Activated T-helper 1 cell treated with Interleukin-2 at 50 U/mL for 16 hours (primary cell): ENCODE measurements around the gene CD34.
"Not testable (repeated sequence)": the region's sequence is repeated elsewhere in the genome, so short reads cannot be mapped to it uniquely, and the experiment has no call there.

Experiments
- DNase-seq: peaks from one replicate; pipeline ENCODE4 v3.0.0-alpha.2; 2020; ENCODE audit warnings: low read depth

CD34 gene, protein sequence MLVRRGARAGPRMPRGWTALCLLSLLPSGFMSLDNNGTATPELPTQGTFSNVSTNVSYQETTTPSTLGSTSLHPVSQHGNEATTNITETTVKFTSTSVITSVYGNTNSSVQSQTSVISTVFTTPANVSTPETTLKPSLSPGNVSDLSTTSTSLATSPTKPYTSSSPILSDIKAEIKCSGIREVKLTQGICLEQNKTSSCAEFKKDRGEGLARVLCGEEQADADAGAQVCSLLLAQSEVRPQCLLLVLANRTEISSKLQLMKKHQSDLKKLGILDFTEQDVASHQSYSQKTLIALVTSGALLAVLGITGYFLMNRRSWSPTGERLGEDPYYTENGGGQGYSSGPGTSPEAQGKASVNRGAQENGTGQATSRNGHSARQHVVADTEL

DNA sequence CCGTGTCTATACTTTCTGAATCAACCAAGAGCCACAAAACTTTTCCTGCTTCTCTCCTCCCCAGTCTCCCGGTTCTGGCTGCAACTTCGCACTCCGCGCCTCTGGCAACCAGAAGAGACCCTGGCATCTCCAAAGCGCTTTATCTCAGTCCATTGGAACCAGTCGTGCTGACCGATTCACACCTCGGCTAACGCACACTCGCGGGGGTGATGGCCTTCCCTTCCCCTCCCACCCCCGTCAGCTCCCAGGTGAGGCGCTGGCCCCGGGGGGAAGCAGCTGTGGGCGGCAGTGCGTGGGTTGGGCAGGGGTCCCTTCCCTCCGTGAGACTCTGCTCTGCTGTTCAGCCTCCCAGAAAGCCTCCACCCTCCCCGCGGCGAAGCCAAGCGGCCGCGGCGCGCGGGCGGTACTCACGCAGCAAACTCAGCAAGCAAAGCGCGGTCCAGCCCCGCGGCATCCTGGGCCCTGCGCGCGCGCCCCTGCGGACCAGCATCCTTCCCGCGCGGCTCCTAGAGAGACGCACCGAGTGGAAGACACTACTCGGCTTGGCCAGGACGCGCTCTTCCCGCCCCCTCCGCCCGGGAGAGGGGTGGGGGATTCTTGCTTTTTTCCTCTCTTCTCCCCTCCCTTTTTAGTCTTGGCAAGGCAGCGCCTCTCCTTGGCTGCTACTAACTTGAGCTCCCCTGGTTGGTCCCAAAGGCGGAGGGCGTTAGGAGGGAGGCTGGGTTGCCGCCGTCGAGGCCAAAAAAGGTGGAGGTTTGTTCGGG lies at the start of gene CD34:
Gene CD34 (minus strand): TSS at position 535 of the 764 bp plus-strand sequence. CDS start 45 bp downstream, at position 490.
- no peak for DNase-seq

DNA sequence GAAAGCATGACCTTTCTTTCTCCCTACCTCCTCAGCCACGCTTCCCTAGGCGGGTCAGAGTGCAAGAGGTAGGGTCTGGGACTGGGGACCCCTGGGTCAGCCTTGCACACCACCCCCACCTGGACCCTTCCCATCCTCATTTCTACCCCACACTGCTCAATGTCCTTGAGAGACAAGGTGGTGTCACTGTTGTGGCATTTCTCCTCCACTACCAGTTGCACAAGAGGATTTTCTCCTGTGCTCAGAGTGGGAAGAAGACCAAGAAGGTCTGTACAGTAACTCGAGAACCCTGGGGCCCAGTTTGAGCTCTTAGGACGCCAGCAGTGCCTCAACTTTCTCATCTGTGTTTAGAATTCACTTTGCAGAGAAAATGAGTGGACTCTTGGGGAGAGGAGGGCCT lies 49.4 kb upstream of the CD34 start:
- no peak for DNase-seq

DNA sequence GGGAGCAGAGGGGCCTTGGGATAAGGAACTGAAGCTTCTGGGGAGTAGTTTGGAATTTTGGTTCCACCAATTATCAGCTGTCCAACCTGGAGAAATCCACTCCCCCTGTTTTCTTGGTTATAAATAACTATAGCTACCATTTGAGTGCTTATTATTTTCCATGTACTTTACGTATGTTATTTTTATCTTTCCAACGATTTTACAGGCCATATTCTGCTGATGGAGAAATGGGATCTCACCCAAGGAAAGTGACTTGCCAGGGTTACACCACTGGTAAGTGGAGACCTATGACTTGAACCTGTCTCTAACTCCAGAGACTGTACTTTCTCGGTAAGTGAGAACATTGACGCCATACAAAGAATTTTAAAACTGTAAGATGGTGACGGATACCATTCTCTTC lies 49.0 kb upstream of the CD34 start:
- no peak for DNase-seq

DNA sequence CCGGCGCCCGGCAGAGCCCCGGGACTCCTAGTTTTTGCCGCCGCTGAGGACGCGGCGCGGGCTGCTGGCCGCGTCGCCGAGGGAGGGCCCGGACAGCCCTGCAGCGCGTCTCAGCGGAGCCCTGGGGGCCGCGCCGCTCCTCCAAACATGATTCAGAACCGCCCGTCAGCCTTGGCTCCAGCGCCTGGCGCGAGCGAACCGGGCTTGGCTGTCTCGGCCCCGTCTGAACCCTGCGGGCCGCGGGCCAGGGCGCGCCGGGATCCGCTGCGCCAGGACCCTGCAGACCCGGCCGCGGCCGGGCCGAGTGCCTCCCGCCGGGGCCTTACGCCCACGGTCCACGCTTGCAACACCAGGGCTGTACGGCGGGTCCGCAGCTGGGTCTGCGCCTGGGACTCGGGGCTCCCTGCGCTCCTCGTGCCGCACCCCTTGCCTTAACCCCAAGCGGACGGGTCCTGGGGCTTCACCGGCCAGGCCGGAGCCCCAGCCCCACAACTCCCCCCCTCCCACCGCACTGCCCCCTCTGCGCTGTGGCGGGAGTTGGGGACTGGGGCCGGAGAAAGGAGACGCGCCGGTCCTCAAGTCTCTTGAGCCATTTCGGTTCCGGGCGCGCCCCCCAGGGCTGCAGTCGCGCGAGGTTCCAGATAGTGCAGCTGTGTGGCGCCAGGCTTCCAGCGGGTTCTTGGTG lies 48.4 kb upstream of the CD34 start:
- no peak for DNase-seq

DNA sequence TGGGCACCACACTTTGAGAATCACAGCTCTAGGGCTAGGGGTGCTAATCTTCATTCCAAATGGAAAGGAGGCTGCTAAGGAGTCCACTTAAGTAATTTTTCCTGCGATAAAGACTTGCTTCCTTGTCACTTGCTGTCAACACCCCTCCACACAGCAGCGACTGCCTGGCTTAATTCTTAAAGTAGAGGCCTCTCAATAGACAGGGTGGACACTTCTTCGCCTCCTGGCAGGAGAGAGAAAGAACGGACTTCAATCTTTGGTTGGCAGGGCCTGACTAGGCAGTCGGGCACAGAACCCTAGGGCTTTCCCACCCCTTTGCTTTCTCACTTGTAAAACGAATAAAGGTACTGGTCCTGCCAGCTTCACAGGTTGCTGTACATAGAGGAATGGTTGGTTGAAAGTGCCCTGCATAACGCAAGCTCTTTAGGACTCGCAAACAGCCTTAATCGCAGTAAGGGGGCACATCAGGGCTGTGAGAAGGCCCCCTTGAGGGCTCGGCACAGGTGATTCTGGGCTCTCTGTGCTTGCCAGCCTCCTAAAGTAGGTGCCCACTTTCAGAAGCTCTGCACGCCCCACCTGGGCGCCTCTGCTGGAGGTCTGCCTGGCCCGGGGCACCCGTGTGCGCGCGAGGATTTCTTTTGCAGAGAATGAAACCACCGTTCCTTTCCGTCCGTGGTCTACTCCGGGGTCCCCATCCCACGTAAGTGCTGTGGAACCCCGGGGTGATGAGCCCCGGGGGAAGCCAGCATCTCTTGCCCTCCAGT lies 47.6 kb upstream of the CD34 start:
- DNase-seq: no peak

DNA sequence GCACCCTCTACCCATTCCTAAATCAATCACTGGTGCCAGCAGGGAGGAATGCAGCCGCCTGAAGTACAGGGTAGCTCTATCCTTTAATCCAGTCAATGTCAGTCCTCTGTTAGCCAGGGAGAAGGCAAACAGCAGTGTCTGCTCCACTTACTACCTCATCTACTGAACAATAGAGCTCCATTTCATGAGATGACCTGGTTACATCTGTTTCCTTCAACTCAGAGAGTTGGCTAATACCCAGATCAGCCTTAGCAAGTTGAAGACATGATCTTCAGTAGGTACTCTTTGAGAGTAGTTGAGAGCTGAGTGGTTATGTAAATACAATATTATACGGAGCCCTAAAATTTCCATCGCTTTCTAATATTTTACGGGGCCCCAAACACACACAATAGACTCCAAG lies 46.1 kb upstream of the CD34 start:
- DNase-seq: no peak

DNA sequence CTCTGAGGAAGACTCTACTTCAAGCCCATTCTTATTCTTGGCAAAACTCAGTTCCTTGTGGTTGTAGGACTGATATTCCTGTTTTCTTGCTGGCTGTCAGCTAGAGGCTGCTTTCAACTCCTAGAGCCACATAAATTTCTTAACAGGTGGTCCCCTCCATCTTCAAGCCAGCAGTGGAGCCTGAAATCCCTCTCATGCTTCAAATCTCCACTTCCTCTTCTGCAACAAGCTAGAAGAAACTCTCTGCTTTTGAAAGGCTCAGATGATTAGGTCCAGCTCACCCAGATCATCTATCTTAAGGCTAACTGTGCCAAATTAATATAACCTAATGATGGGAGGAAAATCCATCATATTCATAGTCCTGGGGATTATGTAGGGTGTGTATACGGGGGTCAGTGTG lies 43.2 kb upstream of the CD34 start:
- no peak for DNase-seq

DNA sequence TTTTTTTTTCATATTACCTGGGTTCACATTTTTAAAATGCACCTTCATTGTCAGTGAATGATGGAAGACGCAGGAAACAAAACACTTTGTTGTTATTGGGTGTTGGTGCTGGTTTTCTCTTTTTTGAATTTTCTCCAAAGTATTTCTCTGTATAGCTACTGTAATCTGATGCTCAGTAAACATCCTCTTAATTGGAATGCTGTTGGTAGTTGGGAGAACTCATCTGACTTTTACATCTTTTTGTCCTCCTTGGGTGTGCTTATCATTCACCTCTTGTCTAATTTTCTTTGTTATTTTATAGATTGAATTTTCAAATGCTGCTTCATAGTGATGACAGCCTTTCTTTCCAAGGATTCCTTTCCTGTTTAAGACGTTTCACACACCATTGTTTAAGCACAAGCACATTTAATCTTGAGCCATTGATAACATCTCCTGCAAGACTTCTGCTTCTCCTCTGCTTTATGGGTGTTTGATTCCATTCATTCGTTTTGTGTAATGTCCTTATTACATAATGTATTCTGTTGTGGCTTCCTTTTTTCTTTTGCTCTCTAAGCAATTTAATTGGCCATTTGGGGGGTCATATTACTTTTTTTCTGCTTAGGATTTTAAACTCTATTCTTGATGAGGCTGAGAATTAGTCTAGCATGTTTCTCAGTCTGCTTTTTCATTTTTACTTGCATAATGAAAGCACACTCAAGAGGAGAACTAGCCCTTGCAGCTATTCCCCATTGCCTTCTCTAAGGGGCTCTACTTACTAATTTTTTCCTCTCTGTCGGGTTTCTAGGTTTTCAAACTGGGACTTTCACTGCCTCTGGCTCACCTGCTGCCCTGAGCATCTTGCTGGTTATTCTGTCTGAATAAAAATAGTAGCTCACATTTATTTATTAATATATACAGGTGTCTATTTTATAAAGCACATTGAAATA lies 42.0 kb upstream of the CD34 start:
- no peak for DNase-seq

DNA sequence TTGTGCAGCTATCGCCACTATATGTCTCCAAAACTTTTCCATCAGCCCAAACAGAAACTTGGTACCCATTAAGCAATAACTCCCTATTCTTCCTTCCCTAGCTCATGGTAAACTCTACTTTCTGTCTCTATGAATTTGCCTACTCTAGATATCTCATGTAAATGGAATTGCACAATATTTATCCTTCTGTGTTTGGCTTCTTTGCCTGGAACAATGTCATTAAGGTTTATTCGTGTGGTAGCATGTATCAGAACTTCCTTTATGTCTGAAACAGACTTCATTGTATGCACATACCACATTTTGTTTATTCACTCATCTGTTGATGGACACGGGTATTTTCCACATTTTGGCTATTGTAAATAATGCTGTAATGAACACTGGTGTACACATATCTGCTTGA lies 40.7 kb upstream of the CD34 start:
- DNase-seq: no peak

DNA sequence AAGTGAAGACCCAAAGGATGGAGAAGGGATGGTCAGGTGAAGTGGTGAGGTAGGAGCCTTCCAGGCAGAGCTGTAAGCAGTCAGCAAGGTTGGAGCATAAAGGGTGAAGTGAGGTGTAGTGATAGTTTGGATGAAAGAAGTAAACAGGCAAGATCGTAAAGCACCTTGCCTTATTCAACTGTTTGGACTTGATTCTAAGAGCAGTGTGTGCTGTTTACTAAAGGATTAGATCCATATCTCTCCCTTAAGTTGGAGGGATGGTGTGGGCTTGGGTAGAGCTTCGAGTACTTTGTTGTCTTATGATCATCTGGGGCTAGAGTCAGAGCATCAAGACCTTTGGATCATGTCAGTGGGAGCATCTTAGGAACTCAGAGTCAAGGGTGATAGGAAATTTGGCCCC lies 39.8 kb upstream of the CD34 start:
- no peak for DNase-seq

DNA sequence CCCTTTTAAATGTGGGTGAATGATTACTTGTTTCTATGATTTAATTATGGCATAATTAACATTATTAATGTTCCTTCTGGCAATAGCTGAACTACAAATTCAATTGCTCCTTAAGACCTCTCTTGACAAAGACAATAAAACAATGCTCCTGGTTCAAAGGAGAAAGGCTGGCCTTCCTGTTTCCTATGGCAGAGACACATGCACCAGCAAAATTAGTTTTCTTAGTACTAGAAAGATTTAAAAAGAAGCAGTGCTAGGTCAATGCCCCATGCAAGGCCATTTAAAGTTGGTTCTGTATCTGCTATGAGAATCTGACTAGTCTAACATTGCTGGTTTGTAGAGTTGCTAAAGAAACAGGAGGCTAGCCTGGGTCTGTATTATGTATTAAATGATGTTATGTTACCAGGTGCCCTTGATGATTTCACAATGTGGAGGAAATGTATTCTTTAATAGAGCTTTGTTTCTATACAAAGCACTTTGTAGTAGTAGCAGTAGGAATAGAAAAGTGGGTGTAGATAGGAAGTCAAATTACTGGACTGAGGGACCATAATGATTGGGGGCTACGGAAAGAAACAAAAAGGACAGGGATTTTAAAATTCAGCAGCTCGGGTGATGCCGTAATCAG lies 38.8 kb upstream of the CD34 start:
- no peak for DNase-seq

DNA sequence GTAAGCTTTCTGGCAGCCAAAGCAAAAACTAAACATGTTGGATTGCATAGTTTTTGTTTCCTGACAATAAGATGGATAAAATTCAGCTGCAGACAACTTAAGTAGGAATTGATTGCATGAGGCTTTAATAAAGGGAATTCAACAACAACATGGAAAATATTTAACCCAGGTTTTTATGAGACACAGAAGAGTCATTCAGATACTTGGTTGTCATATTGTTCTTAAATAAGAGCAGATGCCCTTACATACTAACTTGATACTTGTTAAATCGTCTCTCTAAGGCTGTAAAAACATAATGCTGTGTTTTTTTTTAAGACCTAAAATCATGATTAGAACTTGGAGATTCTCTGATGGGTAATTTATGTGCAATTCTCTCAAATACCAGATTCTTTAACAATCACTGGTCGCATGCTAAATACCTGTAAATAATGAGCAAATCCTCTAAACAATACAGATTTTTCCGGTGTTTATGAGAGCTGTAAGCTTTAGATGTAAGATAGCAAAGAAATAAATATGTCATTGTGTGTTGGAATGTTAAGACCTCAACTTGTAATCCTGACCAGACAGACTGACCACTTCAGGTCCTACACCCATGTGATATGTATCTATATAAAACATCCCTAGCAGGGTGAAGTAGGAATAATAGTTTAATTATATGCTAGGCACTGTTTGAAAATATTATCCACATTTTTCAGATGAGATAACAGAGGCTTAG lies 37.8 kb upstream of the CD34 start:
- DNase-seq: no peak

DNA sequence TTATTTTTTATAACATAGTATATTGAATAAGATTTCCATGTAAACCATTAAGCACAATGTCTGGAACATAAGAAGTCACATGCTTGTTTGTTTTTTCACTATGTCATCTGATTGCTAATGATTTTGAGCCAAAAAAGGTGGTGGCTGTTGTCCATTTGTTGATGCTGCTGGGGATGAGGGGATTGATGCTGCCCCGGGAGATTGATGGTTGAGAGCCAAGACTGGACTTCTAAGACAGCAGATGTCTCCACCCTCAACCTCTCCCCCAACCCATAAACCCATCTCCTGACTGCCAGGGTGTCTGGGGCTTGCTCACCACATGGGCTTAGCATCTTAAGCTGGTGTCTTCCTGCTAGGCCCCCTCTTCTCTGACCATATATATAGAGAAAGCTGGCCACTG lies 35.8 kb upstream of the CD34 start:
- no peak for DNase-seq

DNA sequence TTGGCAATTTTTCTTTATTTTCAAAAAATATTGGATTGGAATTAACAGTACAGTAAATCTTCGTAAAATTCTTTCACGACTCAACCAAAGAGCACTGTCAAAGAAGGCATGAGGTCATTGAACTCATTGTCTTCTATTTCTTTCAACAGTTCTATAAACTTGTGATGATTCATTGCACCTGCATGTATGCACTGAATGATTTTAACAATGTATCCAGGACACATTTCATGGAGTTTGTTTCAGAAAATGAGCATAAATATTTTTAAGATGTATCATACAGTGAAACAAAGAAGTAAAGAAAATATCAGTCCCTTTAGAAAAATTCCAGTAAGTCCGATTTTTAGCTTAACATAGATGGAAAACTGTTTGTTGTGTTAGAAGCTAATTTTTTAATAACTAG lies 33.6 kb upstream of the CD34 start:
- DNase-seq: no peak

DNA sequence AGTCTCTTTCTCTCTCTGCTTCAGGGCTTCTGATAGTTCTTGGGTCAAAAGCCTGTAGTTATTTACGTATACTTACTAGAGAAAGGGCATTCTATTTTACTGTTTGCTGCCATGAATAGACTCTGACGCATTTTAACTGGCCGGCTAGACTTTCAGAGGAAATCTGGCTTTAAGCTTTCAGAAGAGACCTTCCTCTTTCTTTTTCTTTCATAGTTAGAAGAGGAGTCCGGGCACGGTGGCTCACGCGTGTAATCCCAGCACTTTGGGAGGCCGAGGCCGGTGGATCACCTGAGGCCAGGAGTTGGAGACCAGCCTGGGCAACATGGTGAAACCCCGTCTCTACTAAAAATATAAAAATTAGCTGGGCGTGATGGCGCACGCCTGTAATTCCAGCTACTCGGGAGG lies 31.4 kb upstream of the CD34 start:
- not testable (repeated sequence) for DNase-seq

DNA sequence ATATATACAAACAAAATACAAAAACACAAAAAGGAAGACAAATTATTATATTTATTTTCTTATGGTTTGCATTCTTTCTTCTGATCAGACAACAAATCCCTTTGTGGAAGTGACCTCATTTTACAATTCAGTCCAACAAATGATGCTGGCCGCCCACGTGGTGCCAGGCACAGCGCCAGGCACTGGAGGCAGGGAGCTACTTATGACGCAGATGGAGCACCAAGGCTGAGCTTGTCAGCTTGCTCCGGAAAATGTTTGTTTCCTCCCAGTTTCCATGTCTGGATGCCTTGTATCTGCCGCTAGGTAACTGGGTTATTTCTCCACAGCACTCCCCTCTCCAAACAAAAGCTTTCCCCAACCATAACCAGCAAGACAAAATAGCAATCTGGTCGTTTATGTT lies 30.7 kb upstream of the CD34 start:
- no peak for DNase-seq

DNA sequence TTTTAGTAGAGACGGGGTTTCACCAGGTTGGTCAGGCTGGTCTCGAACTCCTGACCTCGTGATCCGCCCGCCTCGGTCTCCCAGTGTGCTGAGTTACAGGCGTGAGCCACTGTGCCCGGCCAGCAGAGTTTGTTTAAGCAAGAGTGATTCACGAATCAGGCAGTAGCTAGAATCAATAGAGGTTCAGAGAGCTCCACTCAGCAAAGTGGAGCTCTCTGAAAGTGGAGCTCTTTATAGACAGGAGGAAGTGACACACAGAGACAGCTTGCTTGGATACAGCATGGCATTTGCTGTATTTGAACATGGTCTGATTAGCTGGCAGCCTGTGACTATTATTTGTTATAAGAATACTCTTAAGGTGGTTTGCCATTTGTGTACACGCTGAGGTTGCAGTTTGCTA lies 27.1 kb upstream of the CD34 start:
- DNase-seq: no peak

DNA sequence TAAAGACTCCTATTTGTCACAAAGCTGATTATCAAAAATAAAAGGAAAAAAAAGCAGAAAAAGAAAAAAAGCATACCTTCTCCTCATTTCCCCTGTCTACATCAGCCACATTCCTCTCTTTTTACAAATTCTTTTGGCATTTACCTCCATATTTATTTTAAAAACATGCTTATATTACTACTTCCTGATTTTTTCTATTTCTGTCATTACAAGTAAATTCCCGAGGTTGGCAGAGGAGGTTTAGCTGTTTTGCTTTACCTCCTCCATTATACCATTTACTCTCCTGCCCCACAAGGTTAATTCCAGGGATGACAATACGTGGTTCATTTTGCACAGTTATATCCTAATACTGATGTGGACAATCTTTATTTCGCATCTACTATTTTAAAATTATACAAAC lies 26.3 kb upstream of the CD34 start:
- no peak for DNase-seq

DNA sequence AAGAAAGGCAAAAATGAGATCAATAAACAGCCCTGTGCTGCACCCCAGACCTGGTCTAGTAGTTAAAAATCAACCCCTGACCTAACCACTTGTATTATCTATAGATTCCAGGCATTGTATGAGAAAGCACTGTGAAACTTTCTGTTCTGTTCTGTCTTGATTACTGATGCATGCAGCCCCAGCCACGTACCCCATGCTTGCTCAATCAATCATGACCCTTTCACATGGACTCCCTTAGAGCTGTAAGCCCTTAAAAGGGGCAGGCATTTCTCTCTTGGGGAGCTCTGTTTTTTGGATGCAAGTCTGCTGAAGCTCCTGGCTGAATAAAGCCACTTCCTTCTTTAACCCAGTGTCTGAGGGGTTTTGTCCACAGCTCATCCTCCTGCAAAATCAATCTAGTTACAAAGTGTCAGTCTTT lies 24.2 kb upstream of the CD34 start:
- DNase-seq: no peak

DNA sequence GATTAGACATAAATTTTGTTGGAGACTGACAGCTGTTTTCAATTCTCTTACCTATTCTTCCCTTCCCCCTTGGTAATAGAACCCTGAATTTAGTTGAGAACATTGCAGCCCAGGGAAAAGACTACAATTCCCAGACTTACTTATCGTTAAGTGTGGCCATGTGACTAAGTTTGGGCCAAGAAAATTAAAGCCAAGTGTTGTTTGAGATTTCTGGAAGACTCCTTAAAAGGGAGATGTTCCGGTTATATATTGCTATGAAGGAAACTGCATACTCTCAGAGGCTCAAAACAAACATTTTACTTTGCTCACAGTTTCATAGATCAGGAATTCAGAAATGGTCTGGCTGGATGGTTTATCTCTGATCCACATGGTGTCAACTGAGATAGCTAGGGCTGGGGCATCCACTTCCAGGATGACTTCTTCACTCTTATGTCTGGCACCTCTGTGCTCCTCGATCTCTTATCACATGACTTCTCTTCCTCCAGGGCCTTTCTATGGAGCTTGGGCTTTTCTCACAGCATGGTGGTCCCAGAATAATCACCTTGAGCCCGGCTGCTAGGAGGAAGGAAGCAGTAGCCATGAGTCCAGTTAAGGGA lies 22.4 kb upstream of the CD34 start:
- DNase-seq: no peak
